OCI-LY7 (cell line): ENCODE results near the gene MGST3.

Source experiments
- EZH2phosphoT487 ChIP-seq: fragments of 200-600 bp; sonication (generic); IDR thresholded peaks from 2 replicates; pipeline ENCODE4 v1.6.1; 2018; ENCODE audit warnings: low read depth, borderline replicate concordance, mild to moderate bottlenecking, mixed run types, antibody characterized with exemption, low read length, moderate library complexity, mixed read lengths
- TF ChIP-seq, protein P1 (sequence below): fragments of 200-600 bp; sonication (generic); conservative IDR thresholded peaks from 2 replicates; pipeline ENCODE4 v1.5.1; 2014; ENCODE audit warnings: mild to moderate bottlenecking, antibody characterized with exemption, low read length, moderate library complexity, mixed read lengths

DNA sequence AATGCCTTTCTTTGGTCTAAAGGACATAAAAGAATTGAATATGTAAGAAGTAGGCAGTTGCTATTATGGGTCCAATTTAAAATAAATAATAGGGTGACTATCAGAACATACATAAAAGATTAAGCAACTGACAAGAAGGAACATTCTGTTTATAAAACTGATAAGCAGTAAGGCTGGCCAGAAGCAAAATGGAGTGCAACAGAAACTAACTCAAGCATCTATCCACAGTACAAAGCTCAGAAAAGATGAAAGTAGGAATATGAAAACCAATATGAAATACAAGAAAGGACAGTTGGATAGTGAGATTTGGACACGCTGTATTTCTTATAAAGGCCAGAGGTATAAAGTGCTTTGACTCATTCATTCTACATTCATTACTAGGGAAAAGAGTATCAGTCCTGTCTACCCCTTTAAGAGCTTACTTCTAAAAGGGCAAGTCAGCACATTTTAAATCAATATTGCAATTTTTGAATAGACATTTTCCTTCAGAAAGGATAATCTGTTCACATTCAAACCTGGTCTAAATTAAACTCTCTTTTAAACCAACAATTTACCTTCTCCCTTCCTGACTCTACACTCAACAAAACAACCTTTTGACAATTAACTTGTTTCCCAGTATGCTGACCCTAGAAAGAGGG is 52.9 kb downstream of the MGST3 start:
- TF ChIP-seq, protein P1, sequence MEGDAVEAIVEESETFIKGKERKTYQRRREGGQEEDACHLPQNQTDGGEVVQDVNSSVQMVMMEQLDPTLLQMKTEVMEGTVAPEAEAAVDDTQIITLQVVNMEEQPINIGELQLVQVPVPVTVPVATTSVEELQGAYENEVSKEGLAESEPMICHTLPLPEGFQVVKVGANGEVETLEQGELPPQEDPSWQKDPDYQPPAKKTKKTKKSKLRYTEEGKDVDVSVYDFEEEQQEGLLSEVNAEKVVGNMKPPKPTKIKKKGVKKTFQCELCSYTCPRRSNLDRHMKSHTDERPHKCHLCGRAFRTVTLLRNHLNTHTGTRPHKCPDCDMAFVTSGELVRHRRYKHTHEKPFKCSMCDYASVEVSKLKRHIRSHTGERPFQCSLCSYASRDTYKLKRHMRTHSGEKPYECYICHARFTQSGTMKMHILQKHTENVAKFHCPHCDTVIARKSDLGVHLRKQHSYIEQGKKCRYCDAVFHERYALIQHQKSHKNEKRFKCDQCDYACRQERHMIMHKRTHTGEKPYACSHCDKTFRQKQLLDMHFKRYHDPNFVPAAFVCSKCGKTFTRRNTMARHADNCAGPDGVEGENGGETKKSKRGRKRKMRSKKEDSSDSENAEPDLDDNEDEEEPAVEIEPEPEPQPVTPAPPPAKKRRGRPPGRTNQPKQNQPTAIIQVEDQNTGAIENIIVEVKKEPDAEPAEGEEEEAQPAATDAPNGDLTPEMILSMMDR, result no peak
- no peak for TF ChIP-seq EZH2phosphoT487
